IMR-90 (cell line): ENCODE data around the gene TP53I11. TPM values are rescaled to one million over a fixed set of nuclear protein-coding genes. Genes with fewer than 3 reads are reported as not detected.

Experiments
- ATAC-seq: fragments of 200-7000 bp; cut with Tn5 transposase; 2 replicates; pipeline ENCODE4 v1.9.1; 2020; ENCODE audit warnings: low read depth, mild to moderate bottlenecking, moderate library complexity
- BruUV-seq: library from RNA; stranded (reverse); fragments of 400-500 nt; replicated peaks from 2 replicates; lab custom pipeline; 2021; lab: Mats Ljungman, UMichigan
- CTCF ChIA-PET: fragments of 300-600 bp; formaldehyde crosslinking; extraction: SDS; loops from one replicate; lab custom pipeline; 2021; ENCODE audit warnings: antibody characterized with exemption; lab: Yijun Ruan, JAX
- POLR2A ChIA-PET: fragments of 300-600 bp; sonication (Branson Sonifier 250); formaldehyde crosslinking; loops from one replicate; lab custom pipeline; 2022; ENCODE audit warnings: antibody characterized with exemption; ENCODE audit not compliant: unreplicated experiment; lab: Charles Lee
- DNase-seq: peaks from one replicate; pipeline ENCODE4 v3.0.0; 2013
- H2AFZ ChIP-seq: replicated peaks from 2 replicates; pipeline ENCODE3; 2013; ENCODE audit warnings: low read length, mild to moderate bottlenecking; ENCODE audit not compliant: poor library complexity
- H2AK5ac ChIP-seq: 2 replicates; pipeline ENCODE4 v1.6.1; 2013; ENCODE audit warnings: low read depth, low read length, inconsistent platforms
- H2AK9ac ChIP-seq: replicated peaks from 2 replicates; pipeline ENCODE3; 2013; ENCODE audit warnings: mild to moderate bottlenecking, low read depth, low read length, moderate library complexity; ENCODE audit not compliant: poor library complexity
- H2BK120ac ChIP-seq: 2 replicates; pipeline ENCODE4 v1.6.1; 2013; ENCODE audit warnings: low read depth, low read length, inconsistent platforms
- H2BK15ac ChIP-seq: 3 replicates; pipeline ENCODE4 v1.6.1; 2013; ENCODE audit warnings: low read depth, low read length, inconsistent platforms
- H2BK20ac ChIP-seq: 2 replicates; pipeline ENCODE4 v1.6.1; 2013; ENCODE audit warnings: low read depth, mild to moderate bottlenecking, inconsistent platforms, low read length, moderate library complexity
- H2BK5ac ChIP-seq: 2 replicates; pipeline ENCODE4 v1.6.1; 2013; ENCODE audit warnings: mild to moderate bottlenecking, low read depth, low read length, inconsistent platforms; ENCODE audit not compliant: poor library complexity, severe bottlenecking
- H3K14ac ChIP-seq: replicated peaks from 2 replicates; pipeline ENCODE4 v1.6.1; 2013; ENCODE audit warnings: low read depth, low read length, inconsistent platforms
- H3K18ac ChIP-seq: 2 replicates; pipeline ENCODE4 v1.6.1; 2013; ENCODE audit warnings: low read depth, low read length, control low read depth
- H3K23ac ChIP-seq: 2 replicates; pipeline ENCODE4 v1.6.1; 2013; ENCODE audit warnings: low read depth, low read length, inconsistent platforms
- H3K27ac ChIP-seq: 2 replicates; pipeline ENCODE4 v1.5.1; 2013; ENCODE audit warnings: mild to moderate bottlenecking, control low read depth, low read length; ENCODE audit not compliant: insufficient read depth
- H3K27me3 ChIP-seq: 2 replicates; pipeline ENCODE4 v1.6.1; 2013; ENCODE audit warnings: low read length; ENCODE audit not compliant: control insufficient read depth, insufficient read depth
- H3K36me3 ChIP-seq: 2 replicates; pipeline ENCODE4 v1.6.1; 2013; ENCODE audit warnings: low read length, mixed read lengths; ENCODE audit not compliant: control insufficient read depth, insufficient read depth
- H3K4ac ChIP-seq: 2 replicates; pipeline ENCODE4 v1.6.1; 2013; ENCODE audit warnings: low read depth, low read length, inconsistent platforms
- H3K4me1 ChIP-seq: 2 replicates; pipeline ENCODE4 v1.6.1; 2013; ENCODE audit warnings: low read length, mixed read lengths; ENCODE audit not compliant: control insufficient read depth, insufficient read depth
- H3K4me2 ChIP-seq: 2 replicates; pipeline ENCODE4 v1.6.1; 2013; ENCODE audit warnings: low read depth, mild to moderate bottlenecking, control low read depth, low read length, moderate library complexity
- H3K4me3 ChIP-seq: 2 replicates; pipeline ENCODE4 v1.5.1; 2013; ENCODE audit warnings: low read depth, mild to moderate bottlenecking, control low read depth, low read length, moderate library complexity; ENCODE audit not compliant: insufficient read depth
- H3K56ac ChIP-seq: 2 replicates; pipeline ENCODE4 v1.6.1; 2013; ENCODE audit warnings: low read length, inconsistent platforms; ENCODE audit not compliant: insufficient read depth; ENCODE audit errors: extremely low read depth
- H3K79me1 ChIP-seq, 2 experiments: 2 replicates each; pipeline ENCODE4 v1.6.1; 2013; ENCODE audit warnings: low read length in 2 of 2, inconsistent platforms in 1 of 2, low read depth in 1 of 2
- H3K9ac ChIP-seq: 2 replicates; pipeline ENCODE4 v1.6.1; 2013; ENCODE audit warnings: low read depth, low read length, control low read depth
- H3K9me1 ChIP-seq: 2 replicates; pipeline ENCODE4 v1.6.1; 2013; ENCODE audit warnings: low read length, inconsistent platforms; ENCODE audit not compliant: insufficient read depth
- H3K9me3 ChIP-seq: 2 replicates; pipeline ENCODE4 v1.6.1; 2013; ENCODE audit warnings: low read length; ENCODE audit not compliant: control insufficient read depth, insufficient read depth
- H4K20me1 ChIP-seq: 2 replicates; pipeline ENCODE4 v1.6.1; 2013; ENCODE audit warnings: low read length, inconsistent platforms; ENCODE audit not compliant: insufficient read depth
- H4K5ac ChIP-seq: 2 replicates; pipeline ENCODE4 v1.6.1; 2013; ENCODE audit warnings: mild to moderate bottlenecking, low read depth, low read length, control low read depth
- H4K8ac ChIP-seq, 2 experiments: 2 replicates each; pipeline ENCODE4 v1.6.1; 2013; ENCODE audit warnings: low read depth in 2 of 2, low read length in 2 of 2, control low read depth in 1 of 2, inconsistent platforms in 1 of 2
- H4K91ac ChIP-seq: 2 replicates; pipeline ENCODE4 v1.6.1; 2013; ENCODE audit warnings: low read depth, low read length, inconsistent platforms; ENCODE audit not compliant: insufficient read depth
- CHD1 ChIP-seq: IDR thresholded peaks from 2 replicates; pipeline ENCODE4 v1.6.1; 2012; ENCODE audit warnings: low read depth, low read length, improper control_type of control experiment
- FOS ChIP-seq: fragments of 150-350 bp; IDR thresholded peaks from 2 replicates; pipeline ENCODE4 v1.6.1; 2016; ENCODE audit warnings: low read depth, low read length
- SMC3 ChIP-seq: fragments of 150-350 bp; IDR thresholded peaks from 2 replicates; pipeline ENCODE4 v1.6.1; 2016; ENCODE audit warnings: low read depth, mild to moderate bottlenecking, antibody characterized with exemption, low read length, moderate library complexity
- WGBS, 2 experiments: methylation state at CpG; one replicate each; pipeline versions ENCODE4 v1.1.5 to v1.1.7; 2013; ENCODE audit warnings: missing lambda C conversion rate in 2 of 2; ENCODE audit not compliant: insufficient read length in 1 of 2; ENCODE audit errors: extremely low coverage in 2 of 2; 5-methylcytosine and 5-hydroxymethylcytosine counted together
- dilution Hi-C: fragments of 300-500 bp; cut with HindIII; formaldehyde crosslinking; loops from one replicate; pipeline ENCODE4 v1.14.3; 2018; ENCODE audit warnings: low sequenced_read_pairs; ENCODE audit not compliant: unreplicated experiment
- in situ Hi-C: fragments of 300-500 bp; cut with MboI; formaldehyde crosslinking; loops from 3 replicates; pipeline ENCODE4 v1.14.3; 2019; ENCODE audit warnings: low sequenced_read_pairs, inconsistent platforms, mixed read lengths
- intact Hi-C: fragments of 100-400 bp; cut with micrococcal nuclease; formaldehyde crosslinking; loops from 2 replicates; pipeline ENCODE4 v1.10.0; 2022
- polyA plus RNA-seq, 3 experiments: library from polyadenylated mRNA; depleted of rRNA; stranded (reverse); fragments of >200 nt; gene quantifications; 2 replicates each; pipeline ENCODE4 v1.2.3, GENCODE V29; 2012; ENCODE audit warnings: low replicate concordance in 1 of 3
- total RNA-seq: library from RNA; depleted of rRNA; stranded (reverse); fragments of >200 nt; gene quantifications from 2 replicates; pipeline ENCODE4 v1.2.3, GENCODE V29; 2012
- TF ChIP-seq, protein P1 (sequence below): fragments of 150-350 bp; IDR thresholded peaks from 2 replicates; pipeline ENCODE4 v1.6.1; 2017; ENCODE audit warnings: mild to moderate bottlenecking, antibody characterized with exemption, low read length, low read depth

TP53I11 gene
- total and polyA plus RNA-seq, 2 of the 4 experiments (the other 2 are of a cell fraction): 3.9 to 22.0 TPM

DNA sequence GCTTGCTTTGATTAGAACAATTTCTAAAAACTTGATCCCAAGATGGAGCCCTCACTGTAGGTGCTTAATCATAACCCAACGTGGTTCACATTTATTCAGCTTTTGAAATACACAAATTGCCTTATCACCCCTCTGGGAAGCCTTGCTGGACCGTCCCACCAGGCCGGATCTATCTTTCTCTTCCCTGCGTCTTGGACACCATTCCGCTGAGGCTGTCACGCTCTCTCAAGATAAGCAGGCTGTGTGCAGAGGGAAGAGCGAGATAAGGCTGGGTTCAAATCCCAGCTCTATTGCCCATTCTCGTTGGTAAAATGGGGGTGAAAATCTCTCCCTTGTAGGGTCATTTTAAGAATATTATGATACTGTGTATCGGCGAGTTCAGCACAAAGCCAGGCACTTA lies 20.5 kb upstream of the TP53I11 start:
- Histone ChIP-seq H2AK5ac (no peak overlapping the region), H3K23ac (no peak overlapping the region), H3K27me3 (peaks cover 23% of the 10 kb centered on the region), H4K5ac (no peak overlapping the region), H3K9me3 (no peaks in the 10 kb centered on the region), H2AK9ac (no peak overlapping the region), H3K56ac (no peak overlapping the region), H2AFZ (no peak overlapping the region), H3K79me1 (no peaks in the 10 kb centered on the region), H4K8ac (no peak overlapping the region), H3K14ac (no peak overlapping the region), H2BK15ac (no peak overlapping the region), H3K36me3 (no peaks in the 10 kb centered on the region), H3K27ac (no peak overlapping the region), H3K4me2 (no peak overlapping the region), H3K18ac (no peak overlapping the region), H3K4me1 (no peaks in the 10 kb centered on the region), H3K9me1 (no peaks in the 10 kb centered on the region), H2BK5ac (no peak overlapping the region), H3K4me3 (no peak overlapping the region), H2BK20ac (no peak overlapping the region), H3K4ac (no peak overlapping the region), H4K20me1 (no peaks in the 10 kb centered on the region), H4K91ac (no peak overlapping the region), H2BK120ac (no peak overlapping the region), H3K9ac (no peak overlapping the region)
- POLR2A ChIA-PET: no interaction called here
- TF ChIP-seq CHD1: no peak
- no peak for TF ChIP-seq FOS
- no peak for TF ChIP-seq SMC3
- TF ChIP-seq, protein P1, sequence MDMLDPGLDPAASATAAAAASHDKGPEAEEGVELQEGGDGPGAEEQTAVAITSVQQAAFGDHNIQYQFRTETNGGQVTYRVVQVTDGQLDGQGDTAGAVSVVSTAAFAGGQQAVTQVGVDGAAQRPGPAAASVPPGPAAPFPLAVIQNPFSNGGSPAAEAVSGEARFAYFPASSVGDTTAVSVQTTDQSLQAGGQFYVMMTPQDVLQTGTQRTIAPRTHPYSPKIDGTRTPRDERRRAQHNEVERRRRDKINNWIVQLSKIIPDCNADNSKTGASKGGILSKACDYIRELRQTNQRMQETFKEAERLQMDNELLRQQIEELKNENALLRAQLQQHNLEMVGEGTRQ: no peak
- BruUV-seq: no TSS peak
- intact Hi-C loops (no loop called here), dilution Hi-C loops (no loop called here), in situ Hi-C loops (no loop called here)
- CTCF ChIA-PET: no interaction called here
- DNase-seq: no peak
- no peak for ATAC-seq
- WGBS, 2 experiments: no CpG with 5 or more reads among the region's 10 CpGs
